HG02763 (cell line): ENCODE measurements around the gene KRT33B.
A peak's percentile ranks its signal among the peaks of the same experiment; 100 is the strongest.
"Not testable (repeated sequence)": the region's sequence is repeated elsewhere in the genome, so short reads cannot be mapped to it uniquely, and the experiment has no call there.

Experiments used
- ATAC-seq: cut with Tn5 transposase; IDR thresholded peaks from one replicate; pipeline ENCODE4 v1.9.1; 2021; ENCODE audit warnings: mild to moderate bottlenecking, moderate library complexity; ENCODE audit not compliant: unreplicated experiment

Gene KRT33B

GRCh38 chr17:41350381-41350878 is 19.2 kb downstream of the KRT33B start, which contains the start of gene KRT33A:
Gene KRT33A (minus strand): TSS chr17:41350828. CDS start chr17:41350767, 61 bp downstream.
- not testable (repeated sequence) for ATAC-seq

GRCh38 chr17:41347869-41348760 is 21.5 kb downstream of the KRT33B start:
- ATAC-seq, result no peak

- ATAC-seq, result not testable (repeated sequence)
Measured at GRCh38 chr17:41346421-41346820, 23.2 kb downstream of the KRT33B start.

GRCh38 chr17:41345992-41346391 is 23.6 kb downstream of the KRT33B start:
- ATAC-seq, result no peak

GRCh38 chr17:41343029-41343428 is 26.6 kb downstream of the KRT33B start:
- no peak for ATAC-seq

GRCh38 chr17:41340934-41341861 is 28.4 kb downstream of the KRT33B start:
- no peak for ATAC-seq

- ATAC-seq, result no peak
Measured at GRCh38 chr17:41340494-41340893, 29.1 kb downstream of the KRT33B start.

GRCh38 chr17:41339571-41340172 is 29.9 kb downstream of the KRT33B start:
- no peak for ATAC-seq

GRCh38 chr17:41338961-41339485 is 30.6 kb downstream of the KRT33B start:
- ATAC-seq, result peak; percentile 52

- ATAC-seq, result no peak
Measured at GRCh38 chr17:41335747-41336146, 33.9 kb downstream of the KRT33B start.

- ATAC-seq, result no peak
Measured at GRCh38 chr17:41334385-41335305, 35.0 kb downstream of the KRT33B start.

GRCh38 chr17:41333836-41334235 is 35.8 kb downstream of the KRT33B start:
- no peak for ATAC-seq

GRCh38 chr17:41333098-41333497 is 36.5 kb downstream of the KRT33B start:
- ATAC-seq, result no peak

- ATAC-seq, result no peak
Measured at GRCh38 chr17:41332239-41332638, 37.4 kb downstream of the KRT33B start.

GRCh38 chr17:41331606-41332005 is 38.0 kb downstream of the KRT33B start:
- ATAC-seq, result no peak

GRCh38 chr17:41329279-41329948 is 40.2 kb downstream of the KRT33B start:
- no peak for ATAC-seq

- no peak for ATAC-seq
Measured at GRCh38 chr17:41328207-41328606, 41.4 kb downstream of the KRT33B start.

GRCh38 chr17:41327411-41328120 is 42.0 kb downstream of the KRT33B start:
- no peak for ATAC-seq
